OCI-LY1 (cell line): Measurements from ENCODE around the gene ZNF263.

ENCODE experiments used
- CTCF ChIP-seq: fragments of 200-600 bp; sonication (generic), shearing (Covaris generic); IDR thresholded peaks from 2 replicates; pipeline ENCODE4 v1.5.1; 2017; ENCODE audit warnings: mild to moderate bottlenecking, antibody characterized with exemption, low read length, moderate library complexity, mixed read lengths
- EZH2 ChIP-seq: fragments of 200-600 bp; sonication (generic), shearing (Covaris generic); IDR thresholded peaks from 2 replicates; pipeline ENCODE4 v1.8.0; 2017; ENCODE audit warnings: borderline replicate concordance, mixed run types, mild to moderate bottlenecking, antibody characterized with exemption, low read length, moderate library complexity, mixed read lengths

GRCh38 chr16:3243882-3244281 lies 39.4 kb upstream of the ZNF263 start:
- TF ChIP-seq CTCF (no peak), EZH2 (no peak)
